ENCODE results near the gene NFYB. TPM values are rescaled to one million over a fixed set of nuclear protein-coding genes. Genes with fewer than 3 reads are reported as not detected.

The NFYB gene
- total and polyA plus RNA-seq, 9 of the 15 experiments (the other 6 are each of a cell fraction or from before 2014, with no cell fraction given), result 14.5 to 51.5 (median 32.3) TPM

DNA sequence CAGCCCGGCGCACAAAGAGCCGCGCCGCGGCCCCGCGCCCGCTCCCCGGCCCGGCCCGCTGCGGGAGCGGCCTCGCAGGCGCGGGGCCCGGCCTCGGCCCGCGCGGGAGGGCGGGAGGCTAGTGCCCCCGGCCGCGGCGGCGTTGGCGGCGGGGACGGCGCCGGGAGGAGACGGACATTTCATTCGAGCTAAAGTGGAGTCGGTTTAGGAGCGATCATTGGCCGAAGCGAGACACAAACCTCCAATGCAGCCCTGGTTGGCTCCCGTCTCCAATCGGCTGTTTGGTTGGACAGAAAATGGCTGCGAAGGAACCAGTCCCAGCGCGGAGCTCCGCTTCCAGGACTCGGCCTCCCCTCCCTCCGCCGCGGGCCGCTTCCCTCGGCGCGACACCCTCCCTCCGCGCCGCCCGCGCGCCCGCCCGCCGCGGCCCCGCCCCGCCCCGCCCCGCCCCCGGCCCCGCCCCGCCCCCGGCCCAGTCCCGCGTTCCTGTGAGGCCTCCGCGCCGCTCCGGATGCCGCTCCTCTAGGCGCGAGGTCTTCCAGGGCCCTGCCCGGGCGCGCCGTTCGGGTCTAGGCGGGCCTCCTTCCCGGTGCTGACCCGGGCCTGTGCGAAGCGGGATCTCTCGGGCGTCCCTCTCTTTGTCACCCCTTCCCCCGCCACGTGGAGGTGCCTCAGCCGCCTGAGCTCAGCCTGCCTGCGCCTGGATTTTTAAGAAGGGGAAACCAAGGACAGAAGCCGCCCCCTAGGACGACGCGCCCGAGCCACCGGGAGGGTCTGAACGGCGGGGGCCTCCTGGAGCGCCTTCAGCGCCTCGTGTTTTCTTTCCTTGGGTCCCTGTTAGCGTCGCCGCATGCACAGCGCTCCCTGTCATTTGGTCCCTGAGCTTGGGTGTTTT, at the start of gene NFYB (continued):
- TF ChIP-seq, protein P1, sequence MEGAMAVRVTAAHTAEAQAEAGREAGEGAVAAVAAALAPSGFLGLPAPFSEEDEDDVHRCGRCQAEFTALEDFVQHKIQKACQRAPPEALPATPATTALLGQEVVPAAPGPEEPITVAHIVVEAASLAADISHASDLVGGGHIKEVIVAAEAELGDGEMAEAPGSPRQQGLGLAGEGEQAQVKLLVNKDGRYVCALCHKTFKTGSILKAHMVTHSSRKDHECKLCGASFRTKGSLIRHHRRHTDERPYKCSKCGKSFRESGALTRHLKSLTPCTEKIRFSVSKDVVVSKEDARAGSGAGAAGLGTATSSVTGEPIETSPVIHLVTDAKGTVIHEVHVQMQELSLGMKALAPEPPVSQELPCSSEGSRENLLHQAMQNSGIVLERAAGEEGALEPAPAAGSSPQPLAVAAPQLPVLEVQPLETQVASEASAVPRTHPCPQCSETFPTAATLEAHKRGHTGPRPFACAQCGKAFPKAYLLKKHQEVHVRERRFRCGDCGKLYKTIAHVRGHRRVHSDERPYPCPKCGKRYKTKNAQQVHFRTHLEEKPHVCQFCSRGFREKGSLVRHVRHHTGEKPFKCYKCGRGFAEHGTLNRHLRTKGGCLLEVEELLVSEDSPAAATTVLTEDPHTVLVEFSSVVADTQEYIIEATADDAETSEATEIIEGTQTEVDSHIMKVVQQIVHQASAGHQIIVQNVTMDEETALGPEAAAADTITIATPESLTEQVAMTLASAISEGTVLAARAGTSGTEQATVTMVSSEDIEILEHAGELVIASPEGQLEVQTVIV (CRISPR knock-in tag; IDR thresholded peaks at IDR 0.05; ENCODE audit: borderline replicate concordance), result no peak
- TF ChIP-seq, protein P2, sequence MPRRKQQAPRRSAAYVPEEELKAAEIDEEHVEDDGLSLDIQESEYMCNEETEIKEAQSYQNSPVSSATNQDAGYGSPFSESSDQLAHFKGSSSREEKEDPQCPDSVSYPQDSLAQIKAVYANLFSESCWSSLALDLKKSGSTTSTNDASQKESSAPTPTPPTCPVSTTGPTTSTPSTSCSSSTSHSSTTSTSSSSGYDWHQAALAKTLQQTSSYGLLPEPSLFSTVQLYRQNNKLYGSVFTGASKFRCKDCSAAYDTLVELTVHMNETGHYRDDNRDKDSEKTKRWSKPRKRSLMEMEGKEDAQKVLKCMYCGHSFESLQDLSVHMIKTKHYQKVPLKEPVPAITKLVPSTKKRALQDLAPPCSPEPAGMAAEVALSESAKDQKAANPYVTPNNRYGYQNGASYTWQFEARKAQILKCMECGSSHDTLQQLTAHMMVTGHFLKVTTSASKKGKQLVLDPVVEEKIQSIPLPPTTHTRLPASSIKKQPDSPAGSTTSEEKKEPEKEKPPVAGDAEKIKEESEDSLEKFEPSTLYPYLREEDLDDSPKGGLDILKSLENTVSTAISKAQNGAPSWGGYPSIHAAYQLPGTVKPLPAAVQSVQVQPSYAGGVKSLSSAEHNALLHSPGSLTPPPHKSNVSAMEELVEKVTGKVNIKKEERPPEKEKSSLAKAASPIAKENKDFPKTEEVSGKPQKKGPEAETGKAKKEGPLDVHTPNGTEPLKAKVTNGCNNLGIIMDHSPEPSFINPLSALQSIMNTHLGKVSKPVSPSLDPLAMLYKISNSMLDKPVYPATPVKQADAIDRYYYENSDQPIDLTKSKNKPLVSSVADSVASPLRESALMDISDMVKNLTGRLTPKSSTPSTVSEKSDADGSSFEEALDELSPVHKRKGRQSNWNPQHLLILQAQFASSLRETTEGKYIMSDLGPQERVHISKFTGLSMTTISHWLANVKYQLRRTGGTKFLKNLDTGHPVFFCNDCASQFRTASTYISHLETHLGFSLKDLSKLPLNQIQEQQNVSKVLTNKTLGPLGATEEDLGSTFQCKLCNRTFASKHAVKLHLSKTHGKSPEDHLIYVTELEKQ (CRISPR knock-in tag; IDR thresholded peaks at IDR 0.05), result no peak
- no peak for TF ChIP-seq GTF2F1 (IDR thresholded peaks at IDR 0.05; ENCODE audit: low read depth, low read length)
- TF ChIP-seq RBBP5 (IDR thresholded peaks at IDR 0.05; ENCODE audit: borderline replicate concordance, insufficient read depth, low read length, poor library complexity, severe bottlenecking), result peak; percentile 73
- TF ChIP-seq DPF2 (IDR thresholded peaks at IDR 0.05), result no peak
- TF ChIP-seq POLR2G (IDR thresholded peaks at IDR 0.05; ENCODE audit: low read depth, low read length), result peak; percentile 90
- TF ChIP-seq, protein P3, sequence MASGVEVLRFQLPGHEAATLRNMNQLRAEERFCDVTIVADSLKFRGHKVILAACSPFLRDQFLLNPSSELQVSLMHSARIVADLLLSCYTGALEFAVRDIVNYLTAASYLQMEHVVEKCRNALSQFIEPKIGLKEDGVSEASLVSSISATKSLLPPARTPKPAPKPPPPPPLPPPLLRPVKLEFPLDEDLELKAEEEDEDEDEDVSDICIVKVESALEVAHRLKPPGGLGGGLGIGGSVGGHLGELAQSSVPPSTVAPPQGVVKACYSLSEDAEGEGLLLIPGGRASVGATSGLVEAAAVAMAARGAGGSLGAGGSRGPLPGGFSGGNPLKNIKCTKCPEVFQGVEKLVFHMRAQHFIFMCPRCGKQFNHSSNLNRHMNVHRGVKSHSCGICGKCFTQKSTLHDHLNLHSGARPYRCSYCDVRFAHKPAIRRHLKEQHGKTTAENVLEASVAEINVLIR (CRISPR knock-in tag; IDR thresholded peaks at IDR 0.05), result no peak
- TF ChIP-seq ELF1 (tag; IDR thresholded peaks at IDR 0.05), result no peak; the same call in 1 of the 2 replicates
- TF ChIP-seq SMARCB1 (IDR thresholded peaks at IDR 0.05; ENCODE audit: insufficient read length, low read depth), result no peak
- peak; percentile 99 for TF ChIP-seq L3MBTL2 (IDR thresholded peaks at IDR 0.05)
- TF ChIP-seq ZNF239 (CRISPR knock-in tag; IDR thresholded peaks at IDR 0.05), result no peak
- no peak for TF ChIP-seq FOXA1 (IDR thresholded peaks at IDR 0.05; ENCODE audit: borderline replicate concordance)
- no peak for TF ChIP-seq JUNB (CRISPR knock-in tag; conservative IDR thresholded peaks at IDR 0.05)
- TF ChIP-seq NELFE (IDR thresholded peaks at IDR 0.05; ENCODE audit: insufficient read depth, insufficient read length), result no peak
- no peak for TF ChIP-seq ZNF408 (CRISPR knock-in tag; IDR thresholded peaks at IDR 0.05; ENCODE audit: low read depth)
- TF ChIP-seq SRSF7 (optimal IDR thresholded peaks at IDR 0.05; ENCODE audit: low read depth, low read length), result no peak
- peak; percentile 36 for TF ChIP-seq ZNF766 (CRISPR knock-in tag; conservative IDR thresholded peaks at IDR 0.05)
- TF ChIP-seq PHB2 (IDR thresholded peaks at IDR 0.05; ENCODE audit: low read depth), result no peak
- peak; percentile 49 for TF ChIP-seq FOS (IDR thresholded peaks at IDR 0.05; ENCODE audit: extremely low read depth, insufficient read length)
- no peak for TF ChIP-seq ILK (tag; IDR thresholded peaks at IDR 0.05; ENCODE audit: borderline replicate concordance, low read depth)
- TF ChIP-seq MCM7 (IDR thresholded peaks at IDR 0.05), result no peak

Data from K562 (cell line).